Panc1 (cell line): ENCODE measurements around the gene ZCWPW2. TPM values are rescaled to one million over a fixed set of nuclear protein-coding genes. Genes with fewer than 3 reads are reported as not detected.

Experiments
- total RNA-seq: library from RNA; stranded (reverse); gene quantifications from one replicate; pipeline ENCODE4 v1.2.1, GENCODE V29; 2021; ENCODE audit not compliant: unreplicated experiment

Gene ZCWPW2
- total RNA-seq, 1 experiment from 2014 or later: 0.82 TPM

Other genes starting within 250 kb of the ZCWPW2 start
- gene CMC1, start 107.1 kb upstream of the ZCWPW2 start, total RNA-seq: 15.9 TPM
- 42.4 TPM for gene AZI2, start 103 bp downstream of the ZCWPW2 start, total RNA-seq